Endothelial cell of umbilical vein (primary cell): Measurements from ENCODE around the gene KLHDC4. TPM values are rescaled to one million over a fixed set of nuclear protein-coding genes. Genes with fewer than 3 reads are reported as not detected.

ENCODE experiments used
- BruUV-seq: library from RNA; stranded (reverse); fragments of 400-500 nt; replicated peaks from 2 replicates; lab custom pipeline; 2021; lab: Mats Ljungman, UMichigan
- CTCF ChIA-PET: fragments of 300-600, 350-600 bp; sonication (Branson Sonifier 250); formaldehyde crosslinking; loops from one replicate; lab custom pipeline; 2021; ENCODE audit warnings: antibody characterized with exemption, inconsistent platforms; lab: Charles Lee
- POLR2A ChIA-PET: fragments of 300-600, 350-600 bp; sonication (Branson Sonifier 250); formaldehyde crosslinking; loops from one replicate; lab custom pipeline; 2021; ENCODE audit warnings: antibody characterized with exemption, inconsistent platforms; lab: Charles Lee
- DNase-seq: peaks from one replicate; pipeline ENCODE4 v3.0.0-alpha.2; 2011; ENCODE audit warnings: low read depth, low spot score
- FAIRE-seq: peaks from 2 replicates; lab custom pipeline; 2011; peaks lifted over from hg19 to GRCh38; lab: Jason Lieb, UNC
- H2AFZ ChIP-seq: 2 replicates; pipeline ENCODE4 v1.6.0; 2012; ENCODE audit warnings: low read depth, low read length, control low read depth, inconsistent platforms
- H3K27ac ChIP-seq: 2 replicates; pipeline ENCODE4 v1.5.1; 2011; ENCODE audit warnings: low read depth, mild to moderate bottlenecking, control low read depth, low read length, moderate library complexity; ENCODE audit not compliant: insufficient read depth
- H3K27me3 ChIP-seq, 2 experiments: 2 replicates each; pipeline versions ENCODE4 v1.6.0 to v1.6.1; 2011; ENCODE audit warnings: low read length in 2 of 2, mixed read lengths in 1 of 2; ENCODE audit not compliant: control insufficient read depth in 2 of 2, insufficient read depth in 2 of 2
- H3K36me3 ChIP-seq, 2 experiments: 2 replicates in 1 of 2; 3 replicates in 1 of 2; pipeline ENCODE4 v1.5.1; 2011; ENCODE audit warnings: low read length in 2 of 2, mild to moderate bottlenecking in 1 of 2, moderate library complexity in 1 of 2; ENCODE audit not compliant: control insufficient read depth in 2 of 2, insufficient read depth in 2 of 2; ENCODE audit errors: extremely low read depth in 1 of 2
- H3K4me1 ChIP-seq: 3 replicates; pipeline ENCODE4 v1.5.1; 2011; ENCODE audit warnings: mild to moderate bottlenecking, low read length; ENCODE audit not compliant: control insufficient read depth, insufficient read depth; ENCODE audit errors: extremely low read depth
- H3K4me2 ChIP-seq: 2 replicates; pipeline ENCODE4 v1.6.1; 2011; ENCODE audit warnings: low read length, control low read depth, mixed read lengths; ENCODE audit not compliant: insufficient read depth
- H3K4me3 ChIP-seq, 3 experiments: fragments of 200-600 bp in 1 of 3; sonication (generic), shearing (Covaris generic) in 1 of 3; replicated peaks in 1 of 3; 2 replicates each; pipeline ENCODE4 v1.5.1; 2011 to 2016; ENCODE audit warnings: control low read depth in 3 of 3, low read length in 3 of 3, mild to moderate bottlenecking in 2 of 3, inconsistent platforms in 1 of 3, low read depth in 1 of 3, moderate library complexity in 1 of 3; ENCODE audit not compliant: insufficient read depth in 1 of 3
- H3K79me2 ChIP-seq: 2 replicates; pipeline ENCODE4 v1.6.0; 2012; ENCODE audit warnings: low read length, inconsistent platforms; ENCODE audit not compliant: control insufficient read depth, insufficient read depth
- H3K9ac ChIP-seq: replicated peaks from 2 replicates; pipeline ENCODE3; 2011; ENCODE audit warnings: low read length, control low read depth; ENCODE audit not compliant: insufficient read depth; ENCODE audit errors: extremely low read depth
- H3K9me1 ChIP-seq: replicated peaks from 3 replicates; pipeline ENCODE4 v1.6.0; 2011; ENCODE audit warnings: mild to moderate bottlenecking, low read length; ENCODE audit not compliant: control insufficient read depth, insufficient read depth; ENCODE audit errors: extremely low read depth
- H3K9me3 ChIP-seq: replicated peaks from 2 replicates; pipeline ENCODE4 v1.5.1; 2012; ENCODE audit warnings: low read length, inconsistent platforms; ENCODE audit not compliant: control insufficient read depth, insufficient read depth
- H4K20me1 ChIP-seq: replicated peaks from 2 replicates; pipeline ENCODE3; 2011; ENCODE audit warnings: mild to moderate bottlenecking, low read length; ENCODE audit not compliant: control insufficient read depth, insufficient read depth; ENCODE audit errors: extremely low read depth
- CTCF ChIP-seq, 2 donors: IDR thresholded peaks; 1 replicate in 1 of 2; 2 replicates in 1 of 2; pipeline ENCODE4 v1.5.1; 2011; ENCODE audit warnings: low read length in 2 of 2, mild to moderate bottlenecking in 2 of 2, moderate library complexity in 2 of 2, control low read depth in 1 of 2, inconsistent platforms in 1 of 2, low read depth in 1 of 2; ENCODE audit not compliant: insufficient read depth in 1 of 2; ENCODE audit errors: extremely low read depth in 1 of 2
- EZH2 ChIP-seq: IDR thresholded peaks from 2 replicates; pipeline ENCODE4 v1.6.1; 2012; ENCODE audit warnings: borderline replicate concordance, low read depth, mild to moderate bottlenecking, moderate library complexity, low read length, inconsistent platforms; ENCODE audit not compliant: severe bottlenecking
- FOS ChIP-seq: IDR thresholded peaks from 2 replicates; pipeline ENCODE4 v1.6.1; 2011; ENCODE audit warnings: mild to moderate bottlenecking, low read length, moderate library complexity, borderline replicate concordance; ENCODE audit not compliant: insufficient read depth
- GATA2 ChIP-seq: IDR thresholded peaks from 2 replicates; pipeline ENCODE4 v1.7.0; 2011; ENCODE audit warnings: low read depth, mild to moderate bottlenecking, moderate library complexity, mixed read lengths, low read length; ENCODE audit not compliant: insufficient read length, insufficient read depth
- JUN ChIP-seq: IDR thresholded peaks from 2 replicates; pipeline ENCODE4 v1.6.1; 2011; ENCODE audit warnings: borderline replicate concordance, low read depth; ENCODE audit not compliant: insufficient read length, insufficient read depth
- MYC ChIP-seq: IDR thresholded peaks from one replicate; pipeline ENCODE4 v1.6.1; 2011; ENCODE audit warnings: mild to moderate bottlenecking, low read depth, low read length
- POLR2A ChIP-seq: IDR thresholded peaks from 2 replicates; pipeline ENCODE4 v1.6.1; 2012; ENCODE audit warnings: low read depth, mild to moderate bottlenecking, control low read depth, low read length
- POLR2AphosphoS5 ChIP-seq: IDR thresholded peaks from 2 replicates; pipeline ENCODE4 v1.6.1; 2012; ENCODE audit warnings: low read depth, mild to moderate bottlenecking, control low read depth, low read length, moderate library complexity; ENCODE audit not compliant: insufficient read depth
- dilution Hi-C: fragments of 300-500 bp; cut with MboI; formaldehyde crosslinking; loops from one replicate; pipeline ENCODE4 v1.15.0; 2019; ENCODE audit warnings: low sequenced_read_pairs; ENCODE audit not compliant: extremely low pct_ligation_motif_present
- intact Hi-C: fragments of 100-400 bp; cut with micrococcal nuclease; formaldehyde crosslinking; loops from one replicate; pipeline ENCODE4 v1.10.0; 2022
- polyA plus RNA-seq, 4 experiments: library from polyadenylated mRNA; depleted of rRNA in 3 of 4; stranded (reverse) in 3 of 4; unstranded in 1 of 4; fragments of >200 nt; gene quantifications; 2 replicates each; pipeline versions ENCODE4 v1.2.1 to v1.2.3, GENCODE V29; 2011 to 2012; ENCODE audit warnings: missing spikeins in 1 of 4
- total RNA-seq: library from RNA; stranded (reverse); gene quantifications from 2 replicates; pipeline ENCODE4 v1.2.3, GENCODE V29; 2021
- TF ChIP-seq, protein P1 (sequence below): IDR thresholded peaks from 2 replicates; pipeline ENCODE4 v1.6.1; 2011; ENCODE audit not compliant: insufficient read depth, insufficient read length

Gene KLHDC4
- total and polyA plus RNA-seq, 2 donors (not counting 3 experiments of a cell fraction or from before 2014, with no cell fraction given), result 24.7 to 46.2 TPM

- Histone ChIP-seq H3K79me2 (no peaks in the 10 kb centered on the region), H3K4me2 (no peak overlapping the region), H4K20me1 (no peaks in the 10 kb centered on the region), H3K36me3 (peaks cover 4 to 35% of the 10 kb centered on the region in 2 experiments), H3K4me3 (no peak overlapping the region), H3K9me3 (no peaks in the 10 kb centered on the region), H3K9ac (no peak overlapping the region), H3K4me1 (no peaks in the 10 kb centered on the region), H2AFZ (no peak overlapping the region), H3K9me1 (no peaks in the 10 kb centered on the region), H3K27me3 (no peaks in the 10 kb centered on the region), H3K27ac (no peak overlapping the region)
- FAIRE-seq (no peak), DNase-seq (no peak)
- ChIA-PET POLR2A (no interaction called here), CTCF (no interaction called here)
- BruUV-seq, result no TSS peak
- intact Hi-C loops (no loop called here), dilution Hi-C loops (no loop called here)
- TF ChIP-seq POLR2AphosphoS5 (no peak), MYC (no peak), EZH2 (no peak), JUN (no peak)
Measured at GRCh38 chr16:87712184-87712762, 53.5 kb downstream of the KLHDC4 start.

- Histone ChIP-seq H2AFZ (no peak overlapping the region), H3K9me3 (no peaks in the 10 kb centered on the region), H3K9me1 (no peaks in the 10 kb centered on the region), H3K4me1 (no peaks in the 10 kb centered on the region), H3K27ac (no peak overlapping the region), H3K4me2 (no peak overlapping the region), H3K36me3 (peaks cover 4 to 33% of the 10 kb centered on the region in 2 experiments), H3K27me3 (no peaks in the 10 kb centered on the region), H3K79me2 (no peaks in the 10 kb centered on the region), H3K4me3 (no peak overlapping the region), H3K9ac (no peak overlapping the region), H4K20me1 (no peaks in the 10 kb centered on the region)
- ChIA-PET CTCF (interaction anchor here (1.1 to 1.4 kb wide), 2 partner anchors 10 to 12 kb away, joined by 3 read pairs; no protein-coding TSS in a partner anchor), POLR2A (no interaction called here)
- no peak for DNase-seq
- intact Hi-C loops, result no loop called here
- no peak for FAIRE-seq
- no peak for TF ChIP-seq JUN
- no peak for TF ChIP-seq POLR2A
- no peak for TF ChIP-seq GATA2
- no peak for TF ChIP-seq FOS
- no peak for TF ChIP-seq CTCF (IDR thresholded peaks at IDR 0.05; ENCODE audit: extremely low read depth in 1 of 2, insufficient read depth in 1 of 2, low read depth in 1 of 2, low read length in 2 of 2)
- TF ChIP-seq, protein P1, sequence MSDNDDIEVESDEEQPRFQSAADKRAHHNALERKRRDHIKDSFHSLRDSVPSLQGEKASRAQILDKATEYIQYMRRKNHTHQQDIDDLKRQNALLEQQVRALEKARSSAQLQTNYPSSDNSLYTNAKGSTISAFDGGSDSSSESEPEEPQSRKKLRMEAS, result no peak
- TF ChIP-seq EZH2, result no peak
- no peak for TF ChIP-seq MYC
- TF ChIP-seq POLR2AphosphoS5, result no peak
- no TSS peak for BruUV-seq
- dilution Hi-C loops, result no loop called here
Measured at GRCh38 chr16:87710887-87711286, 54.9 kb downstream of the KLHDC4 start.
